Stimulated activated effector memory CD8-positive, alpha-beta T cell treated with anti-CD3 and anti-CD28 coated beads, Interleukin-12 subunit alpha, Interleukin-12 subunit beta, amount 100 ng/mL, for 72 hours (primary cell): ENCODE data around the gene SNCA.

ENCODE experiments used
- ATAC-seq: fragments of 150-1000 bp; cut with Tn5 transposase; 2 replicates; pipeline ENCODE4 v1.10.0; 2021
- DNase-seq, 2 donors: peaks; one replicate each; pipeline ENCODE4 v3.0.0; 2021 to 2022; ENCODE audit warnings: low spot score in 2 of 2
- H3K27ac Mint-ChIP-seq: one replicate; pipeline ENCODE4 v1.8.0; 2022; ENCODE audit warnings: mild to moderate bottlenecking, mixed read lengths
- H3K36me3 Mint-ChIP-seq: one replicate; pipeline ENCODE4 v1.8.0; 2022; ENCODE audit warnings: mild to moderate bottlenecking, mixed read lengths
- H3K4me1 Mint-ChIP-seq: one replicate; pipeline ENCODE4 v1.8.0; 2022; ENCODE audit warnings: mixed read lengths
- H3K4me3 Mint-ChIP-seq: one replicate; pipeline ENCODE4 v1.8.0; 2022; ENCODE audit warnings: mild to moderate bottlenecking, mixed read lengths
- H3K9me3 Mint-ChIP-seq: one replicate; pipeline ENCODE4 v1.8.0; 2022; ENCODE audit warnings: mixed read lengths

Gene SNCA

DNA sequence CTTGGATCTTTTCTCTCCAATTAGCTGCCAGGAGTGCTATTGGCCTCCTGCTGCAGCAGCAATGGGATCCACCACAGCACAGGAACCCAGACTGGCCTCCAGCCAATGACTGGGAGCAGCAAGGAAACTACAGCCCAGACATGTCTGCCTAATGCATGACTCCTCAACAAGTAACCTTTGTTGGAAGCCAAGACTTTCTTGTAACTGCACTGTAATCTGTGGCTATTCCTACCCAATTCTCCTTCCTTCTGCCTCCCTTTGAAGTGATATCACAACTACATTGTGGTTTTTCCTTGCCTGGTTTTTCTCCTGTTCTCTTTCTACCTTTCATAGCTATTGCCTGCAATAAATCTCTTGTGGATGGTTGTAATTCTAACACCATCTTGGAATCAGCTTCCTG lies 39.8 kb downstream of the SNCA start:
- no peak overlapping the region for H3K27ac Mint-ChIP-seq
- H3K4me1 Mint-ChIP-seq, result no peaks in the 10 kb centered on the region
- ATAC-seq, result no peak
- no peak for DNase-seq
- no peaks in the 10 kb centered on the region for H3K9me3 Mint-ChIP-seq
- H3K36me3 Mint-ChIP-seq, result no peaks in the 10 kb centered on the region
- H3K4me3 Mint-ChIP-seq, result no peak overlapping the region

DNA sequence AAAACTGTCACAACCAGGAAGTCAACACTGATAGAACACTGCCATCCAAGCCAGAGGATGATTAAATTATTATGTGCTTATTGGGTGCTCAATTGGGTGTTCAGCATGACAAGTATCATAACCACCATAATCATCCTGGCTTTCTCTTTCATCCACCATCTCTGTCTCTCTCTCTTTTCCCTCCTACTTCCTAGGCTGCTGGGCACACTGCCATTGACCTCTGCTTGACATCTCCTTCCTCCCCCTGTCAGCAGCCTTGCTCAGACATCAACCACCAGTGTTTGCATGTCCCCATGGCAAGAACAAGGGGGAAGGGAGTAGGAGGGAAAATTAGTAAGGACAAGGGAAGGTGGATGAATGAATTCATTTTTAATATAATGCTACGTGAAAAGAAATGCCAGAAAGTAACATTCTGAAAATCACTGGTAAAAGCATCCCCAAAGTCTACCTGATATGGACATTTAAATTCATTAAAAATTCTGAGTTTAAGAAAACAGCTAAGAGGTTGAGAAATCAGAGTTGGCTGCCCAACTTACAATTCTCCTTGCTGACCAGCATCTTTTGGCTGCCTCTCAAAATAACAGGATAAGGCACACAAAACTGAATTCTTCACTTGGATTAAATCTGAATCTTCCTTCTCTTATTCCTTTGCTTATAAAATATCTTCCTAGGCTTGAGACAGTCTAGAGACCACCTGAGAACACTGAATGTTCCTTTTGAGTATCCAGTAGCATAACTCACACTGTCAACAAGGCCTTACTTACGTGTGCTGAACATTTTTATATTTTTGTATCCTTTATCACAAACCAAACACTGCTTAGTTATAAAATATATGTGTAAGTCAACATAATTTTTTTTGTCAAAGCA lies 48.5 kb downstream of the SNCA start:
- DNase-seq (no peak), ATAC-seq (no peak)
- H3K36me3 Mint-ChIP-seq, result no peaks in the 10 kb centered on the region
- no peak overlapping the region for H3K27ac Mint-ChIP-seq
- H3K4me3 Mint-ChIP-seq, result no peak overlapping the region
- no peaks in the 10 kb centered on the region for H3K9me3 Mint-ChIP-seq
- H3K4me1 Mint-ChIP-seq, result no peaks in the 10 kb centered on the region

DNA sequence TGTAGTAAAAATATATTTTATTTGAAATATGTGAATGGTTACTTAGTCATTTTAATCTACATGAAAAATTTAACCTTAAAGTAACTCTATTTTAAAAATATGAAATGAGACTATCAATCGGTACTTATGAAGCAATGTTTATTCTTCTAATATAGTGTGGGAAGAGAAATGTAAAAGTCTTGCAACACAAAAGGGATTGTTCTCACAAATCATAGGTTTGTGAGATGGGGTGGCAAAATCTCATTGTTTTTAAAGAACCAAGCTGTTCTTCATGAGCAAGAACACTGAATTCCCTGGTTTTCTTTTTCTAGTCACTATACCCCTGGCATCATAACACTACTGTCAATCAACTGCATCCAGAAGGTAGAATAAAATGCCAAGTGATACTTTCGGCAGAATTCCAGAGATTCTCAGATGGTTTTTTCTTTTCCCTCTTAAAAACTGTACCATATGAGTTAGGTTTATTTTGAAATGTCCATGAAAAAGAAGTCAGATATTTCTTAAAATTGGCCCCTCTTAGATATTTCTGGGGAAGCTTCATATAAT lies 52.2 kb downstream of the SNCA start:
- DNase-seq (no peak), ATAC-seq (no peak)
- no peaks in the 10 kb centered on the region for H3K36me3 Mint-ChIP-seq
- H3K4me3 Mint-ChIP-seq, result no peak overlapping the region
- H3K9me3 Mint-ChIP-seq, result no peaks in the 10 kb centered on the region
- no peak overlapping the region for H3K27ac Mint-ChIP-seq
- no peaks in the 10 kb centered on the region for H3K4me1 Mint-ChIP-seq

DNA sequence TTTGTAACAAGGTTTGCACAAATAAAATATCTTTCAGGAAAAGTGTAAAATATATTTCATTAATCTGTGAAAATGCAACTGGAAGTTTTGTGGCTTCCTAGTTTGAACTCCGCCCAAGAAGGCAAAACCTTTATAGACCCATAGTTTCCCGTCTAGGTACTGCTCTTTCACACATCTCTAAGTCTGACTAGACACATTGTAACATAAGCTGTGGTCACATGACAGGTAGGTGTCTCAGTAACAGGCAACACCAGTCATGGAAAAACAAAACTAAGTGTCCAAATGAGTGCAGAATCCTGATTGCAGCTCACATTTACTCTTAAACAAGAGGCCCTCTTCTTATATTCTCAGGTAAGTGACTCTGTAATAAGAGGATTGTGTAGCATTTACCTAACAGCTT lies 55.6 kb downstream of the SNCA start:
- ATAC-seq (no peak), DNase-seq (no peak)
- Mint-ChIP-seq H3K9me3 (peaks cover 10% of the 10 kb centered on the region), H3K36me3 (no peaks in the 10 kb centered on the region), H3K27ac (no peak overlapping the region), H3K4me3 (no peak overlapping the region), H3K4me1 (no peaks in the 10 kb centered on the region)

DNA sequence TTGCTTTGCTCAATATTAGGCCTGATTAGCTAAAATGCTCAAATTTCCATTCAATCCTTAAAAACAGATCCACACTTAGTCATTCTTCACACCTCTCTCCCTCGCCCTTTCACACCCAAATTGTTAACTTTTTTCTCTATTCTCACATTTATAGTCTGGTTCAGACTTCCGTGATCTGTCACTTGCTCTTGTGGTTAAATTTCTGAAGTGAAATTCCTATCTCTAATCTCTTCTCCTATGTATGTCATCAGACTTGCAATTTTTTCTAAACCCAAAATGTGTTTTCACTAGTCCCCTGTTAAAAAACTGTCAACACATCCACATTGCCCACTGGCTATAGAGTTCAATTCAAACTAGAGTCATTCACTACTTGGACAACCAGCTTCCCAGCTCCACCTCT lies 63.2 kb downstream of the SNCA start:
- H3K36me3 Mint-ChIP-seq, result no peaks in the 10 kb centered on the region
- peaks cover 10% of the 10 kb centered on the region for H3K9me3 Mint-ChIP-seq
- H3K4me1 Mint-ChIP-seq, result no peaks in the 10 kb centered on the region
- ATAC-seq, result no peak
- no peak overlapping the region for H3K27ac Mint-ChIP-seq
- no peak overlapping the region for H3K4me3 Mint-ChIP-seq
- DNase-seq, result no peak

GRCh38 chr4:89769856-89770255 lies 67.1 kb downstream of the SNCA start:
- Mint-ChIP-seq H3K9me3 (peaks cover 5% of the 10 kb centered on the region), H3K36me3 (no peaks in the 10 kb centered on the region), H3K27ac (no peak overlapping the region), H3K4me3 (no peak overlapping the region), H3K4me1 (no peaks in the 10 kb centered on the region)
- ATAC-seq, result no peak
- DNase-seq, result no peak

DNA sequence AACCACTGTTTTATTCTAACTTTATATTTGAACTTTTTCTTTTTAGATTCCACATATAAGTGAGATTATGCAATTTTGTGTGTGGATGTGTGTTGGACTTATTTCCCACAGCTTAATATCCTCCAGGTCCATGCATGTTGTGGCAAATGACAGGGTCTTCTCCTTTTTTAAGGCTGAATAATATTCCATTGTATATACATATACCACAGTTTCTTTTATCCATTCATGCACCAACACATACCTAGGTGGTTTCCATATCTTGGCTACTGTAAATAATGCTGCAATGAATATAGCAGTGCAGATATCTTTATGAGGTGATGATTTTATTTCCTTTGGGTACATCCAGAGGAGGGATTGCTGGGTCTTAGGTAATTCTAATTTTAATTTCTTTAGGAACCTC lies 69.0 kb downstream of the SNCA start:
- no peak overlapping the region for H3K27ac Mint-ChIP-seq
- H3K4me3 Mint-ChIP-seq, result no peak overlapping the region
- ATAC-seq, result no peak
- no peaks in the 10 kb centered on the region for H3K4me1 Mint-ChIP-seq
- no peaks in the 10 kb centered on the region for H3K36me3 Mint-ChIP-seq
- H3K9me3 Mint-ChIP-seq, result no peaks in the 10 kb centered on the region
- DNase-seq, result no peak

DNA sequence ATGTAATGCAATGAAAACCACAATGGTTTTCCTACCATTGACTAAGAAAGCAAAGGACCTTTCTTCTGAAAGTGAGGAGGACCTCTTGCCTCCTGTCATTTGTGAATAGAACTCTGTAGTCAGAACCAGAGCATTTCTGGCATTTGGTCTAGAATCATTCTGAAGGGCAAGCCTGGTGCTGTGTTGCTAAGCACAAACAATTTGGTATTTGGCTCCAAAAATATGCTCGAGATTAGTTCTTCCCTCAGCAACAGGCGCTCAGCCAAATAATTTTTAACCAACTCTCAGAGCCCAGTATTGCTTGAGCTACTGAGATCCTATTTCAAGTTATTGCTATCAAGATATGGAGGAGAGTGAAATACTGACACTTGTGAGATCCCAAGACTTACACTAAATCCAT lies 71.0 kb downstream of the SNCA start:
- H3K27ac Mint-ChIP-seq, result no peak overlapping the region
- no peaks in the 10 kb centered on the region for H3K9me3 Mint-ChIP-seq
- ATAC-seq, result no peak
- H3K4me1 Mint-ChIP-seq, result no peaks in the 10 kb centered on the region
- no peak for DNase-seq
- H3K4me3 Mint-ChIP-seq, result no peak overlapping the region
- no peaks in the 10 kb centered on the region for H3K36me3 Mint-ChIP-seq

- Mint-ChIP-seq H3K27ac (no peak overlapping the region), H3K36me3 (no peaks in the 10 kb centered on the region), H3K4me1 (no peaks in the 10 kb centered on the region), H3K4me3 (no peak overlapping the region), H3K9me3 (no peaks in the 10 kb centered on the region)
- no peak for ATAC-seq
- no peak for DNase-seq
These were observed 71.4 kb downstream of the SNCA start for GRCh38 chr4:89765528-89765927.

DNA sequence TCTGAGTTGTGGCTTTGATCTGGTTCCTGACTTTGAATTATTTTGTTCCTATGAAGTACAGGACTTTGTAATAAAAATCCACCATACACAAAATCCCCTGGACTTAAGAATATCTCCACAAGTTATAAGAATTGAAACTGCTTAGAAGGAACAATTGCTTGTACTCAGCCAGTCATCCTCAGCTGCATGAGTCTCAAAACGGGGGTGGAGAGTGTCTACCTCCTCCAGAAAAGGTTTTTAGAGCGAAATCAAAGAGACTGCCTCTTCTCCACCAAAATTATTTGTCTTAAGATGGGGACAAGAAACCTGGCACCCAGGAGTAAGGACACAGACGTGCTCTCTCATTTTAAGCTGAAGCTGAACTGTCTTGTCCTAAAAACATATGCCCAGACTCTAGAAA lies 74.7 kb downstream of the SNCA start:
- no peak overlapping the region for H3K27ac Mint-ChIP-seq
- H3K4me1 Mint-ChIP-seq, result no peaks in the 10 kb centered on the region
- no peaks in the 10 kb centered on the region for H3K9me3 Mint-ChIP-seq
- H3K36me3 Mint-ChIP-seq, result no peaks in the 10 kb centered on the region
- DNase-seq (no peak), ATAC-seq (no peak)
- no peak overlapping the region for H3K4me3 Mint-ChIP-seq

DNA sequence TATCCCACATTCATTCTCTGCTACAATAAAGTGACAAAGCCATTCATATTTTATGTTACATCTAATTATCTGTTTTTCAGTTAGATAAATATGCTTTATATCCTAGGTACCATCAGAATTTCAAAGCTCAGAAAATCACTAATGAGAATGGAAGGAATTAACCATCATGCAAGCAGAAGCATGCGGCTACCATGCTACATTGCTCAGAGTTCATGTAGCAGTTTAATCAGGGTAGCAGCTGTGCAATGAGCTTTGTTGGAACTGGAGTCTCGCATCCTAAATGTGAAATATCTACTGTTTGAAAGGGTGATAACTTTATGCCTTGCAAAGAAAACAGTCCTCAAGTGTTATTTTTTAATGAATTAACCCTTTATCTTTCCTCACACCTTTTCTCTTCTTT lies 77.5 kb downstream of the SNCA start:
- H3K36me3 Mint-ChIP-seq, result no peaks in the 10 kb centered on the region
- ATAC-seq, result no peak
- DNase-seq, result no peak
- H3K4me1 Mint-ChIP-seq, result no peaks in the 10 kb centered on the region
- H3K9me3 Mint-ChIP-seq, result no peaks in the 10 kb centered on the region
- H3K27ac Mint-ChIP-seq, result no peak overlapping the region
- no peak overlapping the region for H3K4me3 Mint-ChIP-seq

GRCh38 chr4:89757154-89757719 lies 79.7 kb downstream of the SNCA start:
- H3K4me1 Mint-ChIP-seq, result no peaks in the 10 kb centered on the region

DNA sequence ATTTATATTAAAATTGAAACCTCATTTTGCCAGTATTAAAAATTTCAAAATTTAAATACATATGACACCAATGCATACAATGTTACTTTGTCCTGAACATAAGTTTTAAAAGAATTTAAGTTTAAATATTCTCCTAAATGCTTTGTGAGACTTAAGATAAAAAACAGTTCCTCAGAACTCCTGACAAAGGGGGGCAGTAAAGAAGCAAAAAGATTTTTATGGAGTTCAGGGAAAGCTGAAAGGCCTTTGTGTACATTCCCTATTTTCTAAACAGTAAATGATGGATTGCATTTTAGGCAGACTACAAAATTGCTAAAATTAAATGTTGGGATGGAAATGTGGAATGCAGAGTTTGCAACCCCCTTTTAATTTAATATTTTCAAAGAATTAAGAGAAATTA lies 81.7 kb downstream of the SNCA start:
- H3K9me3 Mint-ChIP-seq, result no peaks in the 10 kb centered on the region
- H3K4me3 Mint-ChIP-seq, result no peak overlapping the region
- H3K4me1 Mint-ChIP-seq, result no peaks in the 10 kb centered on the region
- no peaks in the 10 kb centered on the region for H3K36me3 Mint-ChIP-seq
- H3K27ac Mint-ChIP-seq, result no peak overlapping the region
- DNase-seq (no peak), ATAC-seq (no peak)

More at GRCh38 chr4:89757154-89757719, 79.7 kb downstream of the SNCA start:
- DNase-seq (no peak), ATAC-seq (no peak)
- Mint-ChIP-seq H3K27ac (no peak overlapping the region), H3K9me3 (no peaks in the 10 kb centered on the region), H3K4me3 (no peak overlapping the region), H3K36me3 (no peaks in the 10 kb centered on the region)

DNA sequence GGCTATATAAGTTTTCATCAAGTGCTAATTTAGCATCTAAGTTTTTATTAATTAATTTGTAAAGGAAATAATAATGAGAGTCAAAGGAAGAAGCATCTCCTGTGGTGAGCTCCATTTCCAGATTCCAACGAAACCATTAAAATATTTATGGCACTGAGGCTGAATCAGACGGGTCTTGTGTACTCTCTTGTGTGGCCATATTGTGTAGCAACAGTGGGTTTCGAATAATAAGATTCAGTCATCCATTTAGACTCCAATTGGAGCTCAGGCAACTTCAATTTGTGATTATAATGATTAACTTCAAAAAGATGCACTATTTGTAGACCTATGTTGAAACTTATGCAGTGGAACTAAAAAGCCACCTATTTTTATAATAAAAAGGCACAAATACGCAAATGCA lies 82.4 kb downstream of the SNCA start:
- H3K36me3 Mint-ChIP-seq, result no peaks in the 10 kb centered on the region
- DNase-seq, result no peak
- H3K27ac Mint-ChIP-seq, result no peak overlapping the region
- H3K4me1 Mint-ChIP-seq, result no peaks in the 10 kb centered on the region
- no peak for ATAC-seq
- no peak overlapping the region for H3K4me3 Mint-ChIP-seq
- H3K9me3 Mint-ChIP-seq, result no peaks in the 10 kb centered on the region

DNA sequence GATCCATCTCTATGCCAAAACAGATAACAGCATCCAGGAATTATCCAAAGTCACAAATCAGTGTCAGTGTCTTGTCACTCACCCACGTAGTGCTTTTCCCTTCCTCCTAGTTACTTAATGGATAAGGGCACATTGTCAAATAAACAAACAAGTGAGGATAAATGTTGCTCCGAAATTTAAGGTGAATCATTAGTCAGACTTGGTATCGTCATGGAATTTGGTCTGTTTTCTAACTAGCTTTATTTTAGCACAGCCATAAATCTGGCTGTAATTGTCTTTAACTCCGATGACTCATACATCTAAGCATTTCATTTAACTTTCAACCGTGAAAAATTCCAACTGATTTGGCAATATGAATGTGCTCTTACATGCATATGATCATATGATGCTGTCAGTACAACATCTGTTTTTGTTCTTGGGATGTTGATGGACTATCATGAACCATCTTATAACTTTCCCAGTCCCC lies 83.3 kb downstream of the SNCA start:
- DNase-seq, result no peak

GRCh38 chr4:89752932-89753598 lies 83.9 kb downstream of the SNCA start:
- Mint-ChIP-seq H3K9me3 (no peaks in the 10 kb centered on the region), H3K27ac (no peak overlapping the region), H3K4me1 (no peaks in the 10 kb centered on the region), H3K4me3 (no peak overlapping the region), H3K36me3 (no peaks in the 10 kb centered on the region)
- ATAC-seq, result no peak
- DNase-seq, result no peak

More for the DNA sequence above, 83.3 kb downstream of the SNCA start:
- Mint-ChIP-seq H3K27ac (no peak overlapping the region), H3K4me3 (no peak overlapping the region), H3K36me3 (no peaks in the 10 kb centered on the region), H3K4me1 (no peaks in the 10 kb centered on the region), H3K9me3 (no peaks in the 10 kb centered on the region)
- no peak for ATAC-seq
